Measurements from ENCODE around the gene TRAIP.

TRAIP gene

DNA sequence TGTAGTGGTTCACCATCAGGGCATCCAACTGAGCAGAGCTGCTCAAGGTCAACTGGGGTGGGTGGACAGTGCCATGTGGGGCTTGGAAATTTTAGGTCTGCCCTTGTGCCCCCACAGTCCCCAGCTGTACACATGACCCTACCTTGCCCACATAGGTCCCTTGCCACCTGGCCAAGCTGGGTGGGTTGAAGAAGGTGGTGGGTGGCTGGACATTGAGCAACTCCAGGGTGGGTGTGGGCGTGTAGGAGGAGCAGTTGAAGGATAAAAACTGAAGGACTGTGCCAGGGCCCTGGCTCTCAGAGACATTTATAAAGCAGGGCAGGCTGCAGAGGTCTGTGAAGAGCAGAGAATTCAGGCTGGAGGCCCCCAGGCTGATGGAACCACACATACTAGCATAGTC lies 57.3 kb downstream of the TRAIP start:
- H3K4me1 ChIP-seq (ENCODE audit: control insufficient read depth, insufficient read depth, low read length), result no peaks in the 10 kb centered on the region
- no peak overlapping the region for H3K4me3 ChIP-seq (ENCODE audit: low read depth, low read length)
- ChIA-PET CTCF (interaction anchor here (0.6 kb wide), 2 partner anchors 13 to 373 kb away, joined by 3 read pairs; no protein-coding TSS in a partner anchor), POLR2A (interaction anchor here (1.4 kb wide), 1 partner anchor 13 kb away, joined by 3 read pairs; the partner anchor contains the start of gene IP6K1)
- TF ChIP-seq HOXA7 (CRISPR knock-in tag; IDR thresholded peaks at IDR 0.05; ENCODE audit: borderline replicate concordance) (no peak), EGR2 (tag by site-specific recombination; IDR thresholded peaks at IDR 0.05; ENCODE audit: low read depth) (peak; percentile 90), ZFHX2 (tag by site-specific recombination; conservative IDR thresholded peaks at IDR 0.05) (peak; percentile 95), ZNF501 (tag by site-specific recombination; IDR thresholded peaks at IDR 0.05) (no peak), ZNF48 (tag by site-specific recombination; IDR thresholded peaks at IDR 0.05) (no peak)
- no peaks in the 10 kb centered on the region for H3K9me3 ChIP-seq (ENCODE audit: control insufficient read depth, insufficient read depth, low read depth, low read length)
- no peaks in the 10 kb centered on the region for H3K36me3 ChIP-seq (ENCODE audit: control insufficient read depth in 2 of 2, insufficient read depth in 1 of 2, low read length in 2 of 2)
- no peak overlapping the region for H3K27ac ChIP-seq (ENCODE audit: extremely low read depth, low read depth, low read length)

DNA sequence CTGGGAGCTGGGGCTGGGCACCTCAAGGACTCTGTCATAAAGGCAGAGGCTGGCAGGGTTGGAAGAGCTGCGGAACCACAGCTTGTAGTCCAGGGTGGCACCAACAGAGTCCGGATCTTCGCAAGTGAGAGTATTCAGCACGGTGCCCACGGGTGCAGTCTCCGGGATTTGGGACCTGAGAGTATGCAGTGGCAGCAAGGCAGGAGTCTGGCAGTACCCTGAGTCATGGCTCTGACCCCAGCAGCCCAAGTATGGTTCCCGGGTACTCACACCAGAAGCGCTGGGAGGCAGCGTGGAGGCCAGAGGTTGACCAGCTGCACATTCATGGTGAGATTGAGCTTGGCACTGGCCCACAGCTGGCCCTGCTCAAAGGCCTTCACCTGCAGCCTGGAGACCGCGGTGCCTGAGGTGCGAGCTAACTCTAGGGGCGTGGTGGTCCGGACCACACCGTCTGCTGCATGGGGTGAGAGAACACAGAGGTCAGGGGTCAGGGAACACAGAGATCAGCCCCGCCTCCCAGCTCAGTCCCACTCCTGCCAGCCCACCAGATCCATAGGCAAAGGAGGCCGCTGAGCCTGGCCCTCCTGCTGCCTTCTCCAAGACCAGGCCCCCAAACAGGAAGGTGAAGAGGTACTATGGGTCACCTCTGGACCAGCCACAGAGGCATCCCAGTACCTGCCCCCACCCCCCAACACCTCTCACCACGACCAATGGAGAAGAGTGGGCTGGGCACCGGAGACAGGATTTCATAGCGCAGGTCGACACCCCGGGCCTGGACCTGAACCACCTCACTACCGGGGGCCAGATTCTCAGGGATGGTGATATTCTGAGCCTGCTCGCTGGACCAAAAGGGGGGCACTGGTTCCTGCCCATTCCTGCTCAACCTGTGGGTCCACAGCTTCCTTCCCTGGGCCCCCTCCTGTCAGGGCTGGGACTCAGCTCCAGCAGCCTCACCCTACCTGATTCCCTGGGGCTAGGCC lies 61.1 kb downstream of the TRAIP start:
- TF ChIP-seq ZFP41 (tag by site-specific recombination; IDR thresholded peaks at IDR 0.05; ENCODE audit: borderline replicate concordance) (no peak), ZNF561 (tag by site-specific recombination; IDR thresholded peaks at IDR 0.05; ENCODE audit: borderline replicate concordance) (no peak), ZBTB8A (tag by site-specific recombination; IDR thresholded peaks at IDR 0.05) (no peak), SP7 (tag by site-specific recombination; IDR thresholded peaks at IDR 0.05) (no peak), ZNF211 (tag by site-specific recombination; IDR thresholded peaks at IDR 0.05; ENCODE audit: low read depth) (no peak), ZNF423 (tag by site-specific recombination; IDR thresholded peaks at IDR 0.05) (no peak), ZNF585B (tag by site-specific recombination; IDR thresholded peaks at IDR 0.05) (no peak), ZNF354C (tag by site-specific recombination; IDR thresholded peaks at IDR 0.05; ENCODE audit: borderline replicate concordance, low read depth) (no peak), SCRT1 (tag by site-specific recombination; IDR thresholded peaks at IDR 0.05; ENCODE audit: borderline replicate concordance) (no peak), ZBTB1 (tag by site-specific recombination; IDR thresholded peaks at IDR 0.05) (no peak)
- TF ChIP-seq, protein P1, sequence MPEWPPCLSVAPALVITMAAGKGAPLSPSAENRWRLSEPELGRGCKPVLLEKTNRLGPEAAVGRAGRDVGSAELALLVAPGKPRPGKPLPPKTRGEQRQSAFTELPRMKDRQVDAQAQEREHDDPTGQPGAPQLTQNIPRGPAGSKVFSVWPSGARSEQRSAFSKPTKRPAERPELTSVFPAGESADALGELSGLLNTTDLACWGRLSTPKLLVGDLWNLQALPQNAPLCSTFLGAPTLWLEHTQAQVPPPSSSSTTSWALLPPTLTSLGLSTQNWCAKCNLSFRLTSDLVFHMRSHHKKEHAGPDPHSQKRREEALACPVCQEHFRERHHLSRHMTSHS (tag by site-specific recombination; IDR thresholded peaks at IDR 0.05), result no peak
- TF ChIP-seq, protein P2, sequence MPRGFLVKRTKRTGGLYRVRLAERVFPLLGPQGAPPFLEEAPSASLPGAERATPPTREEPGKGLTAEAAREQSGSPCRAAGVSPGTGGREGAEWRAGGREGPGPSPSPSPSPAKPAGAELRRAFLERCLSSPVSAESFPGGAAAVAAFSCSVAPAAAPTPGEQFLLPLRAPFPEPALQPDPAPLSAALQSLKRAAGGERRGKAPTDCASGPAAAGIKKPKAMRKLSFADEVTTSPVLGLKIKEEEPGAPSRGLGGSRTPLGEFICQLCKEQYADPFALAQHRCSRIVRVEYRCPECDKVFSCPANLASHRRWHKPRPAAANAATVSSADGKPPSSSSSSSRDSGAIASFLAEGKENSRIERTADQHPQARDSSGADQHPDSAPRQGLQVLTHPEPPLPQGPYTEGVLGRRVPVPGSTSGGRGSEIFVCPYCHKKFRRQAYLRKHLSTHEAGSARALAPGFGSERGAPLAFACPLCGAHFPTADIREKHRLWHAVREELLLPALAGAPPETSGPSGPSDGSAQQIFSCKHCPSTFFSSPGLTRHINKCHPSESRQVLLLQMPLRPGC (tag by site-specific recombination; IDR thresholded peaks at IDR 0.05), result no peak
- CTCF ChIA-PET, result interaction anchor here (0.6 kb wide), 1 partner anchor 44 kb away, joined by 3 read pairs; no protein-coding TSS in a partner anchor
- POLR2A ChIA-PET, result interaction anchor here (0.6 to 1.0 kb wide), 3 partner anchors 9 to 163 kb away, joined by 3 to 4 read pairs (median 3); partner anchors contain the start of gene IP6K1

DNA sequence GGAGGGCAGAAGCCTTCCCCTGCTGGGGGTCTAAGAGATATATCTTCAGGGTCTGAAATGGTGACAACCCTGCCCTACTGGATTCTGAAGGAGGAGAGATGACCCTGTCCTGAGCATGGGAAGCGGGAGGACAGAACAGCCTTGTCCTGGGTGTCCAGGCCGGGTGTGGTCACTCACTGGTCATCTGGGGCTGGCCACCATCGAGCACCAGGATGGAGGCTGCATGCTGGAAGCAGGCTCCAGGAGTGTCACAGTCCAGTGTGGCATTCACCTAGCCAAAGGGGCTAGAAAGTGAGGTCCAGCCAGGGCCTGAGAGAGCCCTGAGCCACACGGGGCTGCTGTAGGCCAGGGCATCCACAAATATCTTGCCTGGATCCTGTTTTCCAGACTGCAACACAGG lies 61.9 kb downstream of the TRAIP start:
- H3K9me3 ChIP-seq (ENCODE audit: control insufficient read depth, insufficient read depth, low read depth, low read length), result no peaks in the 10 kb centered on the region
- no peak overlapping the region for H3K4me3 ChIP-seq (ENCODE audit: low read depth, low read length)
- H3K36me3 ChIP-seq (ENCODE audit: control insufficient read depth in 2 of 2, insufficient read depth in 1 of 2, low read length in 2 of 2), result no peaks in the 10 kb centered on the region
- ChIA-PET POLR2A (no interaction called here), CTCF (interaction anchor here (0.6 kb wide), 1 partner anchor 45 kb away, joined by 3 read pairs; no protein-coding TSS in a partner anchor)
- no peak for TF ChIP-seq YY1 (tag by site-specific recombination; IDR thresholded peaks at IDR 0.05)
- TF ChIP-seq, protein P3, sequence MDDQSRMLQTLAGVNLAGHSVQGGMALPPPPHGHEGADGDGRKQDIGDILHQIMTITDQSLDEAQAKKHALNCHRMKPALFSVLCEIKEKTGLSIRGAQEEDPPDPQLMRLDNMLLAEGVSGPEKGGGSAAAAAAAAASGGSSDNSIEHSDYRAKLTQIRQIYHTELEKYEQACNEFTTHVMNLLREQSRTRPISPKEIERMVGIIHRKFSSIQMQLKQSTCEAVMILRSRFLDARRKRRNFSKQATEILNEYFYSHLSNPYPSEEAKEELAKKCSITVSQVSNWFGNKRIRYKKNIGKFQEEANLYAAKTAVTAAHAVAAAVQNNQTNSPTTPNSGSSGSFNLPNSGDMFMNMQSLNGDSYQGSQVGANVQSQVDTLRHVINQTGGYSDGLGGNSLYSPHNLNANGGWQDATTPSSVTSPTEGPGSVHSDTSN (CRISPR knock-in tag; IDR thresholded peaks at IDR 0.05), result no peak
- no peak for TF ChIP-seq ZNF155 (tag by site-specific recombination; IDR thresholded peaks at IDR 0.05)
- no peak for TF ChIP-seq ZNF157 (tag by site-specific recombination; IDR thresholded peaks at IDR 0.05)
- TF ChIP-seq SCRT2 (tag by site-specific recombination; IDR thresholded peaks at IDR 0.05), result no peak
- TF ChIP-seq ZNF121 (tag by site-specific recombination; IDR thresholded peaks at IDR 0.05), result no peak
- H3K27ac ChIP-seq (ENCODE audit: extremely low read depth, low read depth, low read length), result no peak overlapping the region
- no peaks in the 10 kb centered on the region for H3K4me1 ChIP-seq (ENCODE audit: control insufficient read depth, insufficient read depth, low read length)

More for the DNA sequence above, 61.1 kb downstream of the TRAIP start:
- H3K4me3 ChIP-seq (ENCODE audit: low read depth, low read length), result no peak overlapping the region
- H3K9me3 ChIP-seq (ENCODE audit: control insufficient read depth, insufficient read depth, low read depth, low read length), result no peaks in the 10 kb centered on the region
- H3K4me1 ChIP-seq (ENCODE audit: control insufficient read depth, insufficient read depth, low read length), result no peaks in the 10 kb centered on the region
- no peaks in the 10 kb centered on the region for H3K36me3 ChIP-seq (ENCODE audit: control insufficient read depth in 2 of 2, insufficient read depth in 1 of 2, low read length in 2 of 2)
- no peak overlapping the region for H3K27ac ChIP-seq (ENCODE audit: extremely low read depth, low read depth, low read length)
